A673 (cell line): ENCODE data around the gene CMIP. TPM values are rescaled to one million over a fixed set of nuclear protein-coding genes. Genes with fewer than 3 reads are reported as not detected.

Experiments used
- BruUV-seq: library from RNA; stranded (reverse); fragments of 400-500 nt; replicated peaks from 2 replicates; lab custom pipeline; 2021; lab: Mats Ljungman, UMichigan
- CTCF ChIA-PET: fragments of 300-600 bp; sonication (Branson Sonifier 250); formaldehyde crosslinking; loops from one replicate; lab custom pipeline; 2022; ENCODE audit warnings: antibody characterized with exemption; lab: Charles Lee
- POLR2A ChIA-PET: fragments of 300-600 bp; sonication (Branson Sonifier 250); formaldehyde crosslinking; loops from one replicate; lab custom pipeline; 2022; ENCODE audit warnings: antibody characterized with exemption; ENCODE audit not compliant: low non-redundant PET; lab: Charles Lee
- DNase-seq: peaks from one replicate; pipeline ENCODE4 v3.0.0-alpha.2; 2015; ENCODE audit warnings: low spot score
- H3K27ac ChIP-seq: fragments of 200-600 bp; sonication (generic); 2 replicates; pipeline ENCODE4 v1.5.1; 2016; ENCODE audit warnings: mixed run types, low read depth, mild to moderate bottlenecking, mixed read lengths, antibody characterized with exemption, low read length; ENCODE audit not compliant: poor library complexity, severe bottlenecking
- H3K27me3 ChIP-seq: fragments of 200-600 bp; sonication (generic); replicated peaks from 2 replicates; pipeline ENCODE4 v1.6.1; 2017; ENCODE audit warnings: mixed run types, low read depth, mild to moderate bottlenecking, mixed read lengths, antibody characterized with exemption, low read length; ENCODE audit not compliant: insufficient read depth, poor library complexity
- H3K36me3 ChIP-seq: fragments of 200-600 bp; sonication (generic); 2 replicates; pipeline ENCODE4 v1.6.1; 2016; ENCODE audit warnings: mixed run types, mild to moderate bottlenecking, mixed read lengths, antibody characterized with exemption, low read length; ENCODE audit not compliant: insufficient read depth, poor library complexity, severe bottlenecking
- H3K4me1 ChIP-seq: fragments of 200-600 bp; sonication (generic); 2 replicates; pipeline ENCODE4 v1.6.1; 2017; ENCODE audit warnings: mixed run types, mild to moderate bottlenecking, mixed read lengths, antibody characterized with exemption, low read length; ENCODE audit not compliant: insufficient read depth, poor library complexity, severe bottlenecking
- H3K4me3 ChIP-seq: fragments of 200-600 bp; sonication (generic); 2 replicates; pipeline ENCODE4 v1.5.1; 2016; ENCODE audit warnings: low read depth, mixed run types, mild to moderate bottlenecking, mixed read lengths, low read length; ENCODE audit not compliant: poor library complexity, severe bottlenecking
- H3K9me3 ChIP-seq: fragments of 200-600 bp; sonication (generic); 2 replicates; pipeline ENCODE4 v1.6.1; 2016; ENCODE audit warnings: mixed run types, low read depth, mild to moderate bottlenecking, mixed read lengths, antibody characterized with exemption, low read length; ENCODE audit not compliant: poor library complexity, severe bottlenecking
- EZH2 ChIP-seq: fragments of 200-600 bp; sonication (generic); IDR thresholded peaks from 2 replicates; pipeline ENCODE4 v1.6.1; 2017; ENCODE audit warnings: borderline replicate concordance, low read depth, mild to moderate bottlenecking, mixed read lengths, antibody characterized with exemption, low read length; ENCODE audit not compliant: poor library complexity, severe bottlenecking
- intact Hi-C: fragments of 100-400 bp; cut with micrococcal nuclease; formaldehyde crosslinking; loops from one replicate; pipeline ENCODE4 v1.10.0; 2022; ENCODE audit not compliant: unreplicated experiment
- total RNA-seq: library from RNA; stranded (reverse); gene quantifications from 2 replicates; pipeline ENCODE4 v1.2.3, GENCODE V29; 2021
- TF ChIP-seq, protein P1 (sequence below): fragments of 300-800, 200-600 bp; sonication (generic); conservative IDR thresholded peaks from 2 replicates; pipeline ENCODE4 v1.5.1; 2017; ENCODE audit warnings: low read depth, mild to moderate bottlenecking, antibody characterized with exemption, low read length, moderate library complexity, mixed read lengths

The CMIP gene
- total RNA-seq, 1 experiment from 2014 or later, result 25.5 TPM

- Histone ChIP-seq H3K36me3 (no peaks in the 10 kb centered on the region), H3K9me3 (no peaks in the 10 kb centered on the region), H3K27ac (no peak overlapping the region), H3K4me1 (no peaks in the 10 kb centered on the region), H3K27me3 (no peaks in the 10 kb centered on the region), H3K4me3 (no peak overlapping the region)
- CTCF ChIA-PET, result no interaction called here
- intact Hi-C loops, result no loop called here
- no peak for TF ChIP-seq EZH2
- TF ChIP-seq, protein P1, sequence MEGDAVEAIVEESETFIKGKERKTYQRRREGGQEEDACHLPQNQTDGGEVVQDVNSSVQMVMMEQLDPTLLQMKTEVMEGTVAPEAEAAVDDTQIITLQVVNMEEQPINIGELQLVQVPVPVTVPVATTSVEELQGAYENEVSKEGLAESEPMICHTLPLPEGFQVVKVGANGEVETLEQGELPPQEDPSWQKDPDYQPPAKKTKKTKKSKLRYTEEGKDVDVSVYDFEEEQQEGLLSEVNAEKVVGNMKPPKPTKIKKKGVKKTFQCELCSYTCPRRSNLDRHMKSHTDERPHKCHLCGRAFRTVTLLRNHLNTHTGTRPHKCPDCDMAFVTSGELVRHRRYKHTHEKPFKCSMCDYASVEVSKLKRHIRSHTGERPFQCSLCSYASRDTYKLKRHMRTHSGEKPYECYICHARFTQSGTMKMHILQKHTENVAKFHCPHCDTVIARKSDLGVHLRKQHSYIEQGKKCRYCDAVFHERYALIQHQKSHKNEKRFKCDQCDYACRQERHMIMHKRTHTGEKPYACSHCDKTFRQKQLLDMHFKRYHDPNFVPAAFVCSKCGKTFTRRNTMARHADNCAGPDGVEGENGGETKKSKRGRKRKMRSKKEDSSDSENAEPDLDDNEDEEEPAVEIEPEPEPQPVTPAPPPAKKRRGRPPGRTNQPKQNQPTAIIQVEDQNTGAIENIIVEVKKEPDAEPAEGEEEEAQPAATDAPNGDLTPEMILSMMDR, result no peak
- BruUV-seq, result no TSS peak
- DNase-seq, result no peak
- POLR2A ChIA-PET, result no interaction called here
These were observed 256.2 kb downstream of the CMIP start for GRCh38 chr16:81700780-81701165.

DNA sequence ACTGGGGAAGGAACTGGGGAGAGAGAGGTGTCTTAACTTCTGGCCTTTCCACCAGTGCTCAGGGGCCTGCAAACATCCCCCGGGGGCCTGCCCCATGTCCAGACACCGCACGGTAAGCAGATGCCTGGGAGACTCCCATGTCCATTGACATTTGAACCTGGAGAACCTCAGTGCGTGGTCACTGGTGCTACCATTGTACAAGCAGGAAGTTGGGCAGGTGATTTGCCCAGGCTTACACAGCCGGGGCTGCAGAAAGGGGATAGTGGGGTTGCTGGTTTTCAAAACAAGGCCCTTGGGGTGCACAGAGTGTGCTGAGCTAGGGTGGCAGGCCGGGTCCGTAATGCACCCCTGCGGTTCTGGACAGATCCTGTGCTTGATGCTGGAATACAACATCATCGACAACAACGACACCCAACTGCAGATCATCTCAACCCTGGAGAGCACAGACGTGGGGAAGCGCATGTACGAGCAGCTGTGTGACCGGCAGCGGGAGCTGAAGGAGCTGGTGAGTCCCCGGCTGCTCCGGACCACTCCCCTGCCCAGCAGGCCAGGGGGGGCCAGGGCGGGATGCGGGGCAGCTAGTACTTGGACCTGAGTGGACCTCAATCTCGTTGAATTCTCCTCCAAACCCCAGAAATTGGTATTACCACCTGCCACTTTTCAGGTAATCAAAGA, 256.8 kb downstream of the CMIP start:
- intact Hi-C loops, result no loop called here
- Histone ChIP-seq H3K4me3 (no peak overlapping the region), H3K36me3 (no peaks in the 10 kb centered on the region), H3K27me3 (no peaks in the 10 kb centered on the region), H3K27ac (no peak overlapping the region), H3K4me1 (no peaks in the 10 kb centered on the region), H3K9me3 (no peaks in the 10 kb centered on the region)
- TF ChIP-seq, protein P1, result no peak
- TF ChIP-seq EZH2, result no peak
- CTCF ChIA-PET, result no interaction called here
- no peak for DNase-seq
- no TSS peak for BruUV-seq
- POLR2A ChIA-PET, result no interaction called here

- H3K4me1 ChIP-seq, result no peaks in the 10 kb centered on the region
- intact Hi-C loops, result no loop called here
- no peaks in the 10 kb centered on the region for H3K27me3 ChIP-seq
- ChIA-PET POLR2A (no interaction called here), CTCF (no interaction called here)
- no peak for TF ChIP-seq EZH2
- TF ChIP-seq, protein P1, result no peak
- H3K9me3 ChIP-seq, result no peaks in the 10 kb centered on the region
- H3K36me3 ChIP-seq, result peaks cover 4% of the 10 kb centered on the region
- DNase-seq, result no peak
- BruUV-seq, result no TSS peak
- no peak overlapping the region for H3K27ac ChIP-seq
- no peak overlapping the region for H3K4me3 ChIP-seq
These were observed 257.9 kb downstream of the CMIP start for GRCh38 chr16:81702506-81702905.
